Right atrium auricular region (tissue), 2 donors: Measurements from ENCODE around the gene SECISBP2L. TPM values are rescaled to one million over a fixed set of nuclear protein-coding genes. Genes with fewer than 3 reads are reported as not detected.
"Not testable (repeated sequence)": the region's sequence is repeated elsewhere in the genome, so short reads cannot be mapped to it uniquely, and the experiment has no call there.

Experiments used
- DNase-seq: peaks from one replicate; pipeline ENCODE4 v3.0.0-alpha.2; 2019; ENCODE audit warnings: low spot score
- H3K27ac ChIP-seq, 2 donors: fragments of 200-600 bp; sonication (generic); 1 replicate in 1 of 2; 2 replicates in 1 of 2; pipeline ENCODE4 v1.5.1; 2016 to 2019
- H3K27me3 ChIP-seq, 2 donors: fragments of 200-600 bp; sonication (generic); one replicate each; pipeline versions ENCODE4 v1.5.1 to v1.6.0; 2017 to 2019
- H3K36me3 ChIP-seq: fragments of 200-600 bp; sonication (generic); one replicate; pipeline ENCODE4 v1.5.1; 2016
- H3K4me1 ChIP-seq, 2 donors: fragments of 200-600 bp; sonication (generic); one replicate each; pipeline versions ENCODE4 v1.5.1 to v1.6.0; 2017 to 2019
- H3K4me3 ChIP-seq, 2 donors: fragments of 200-600 bp; sonication (generic); 1 replicate in 1 of 2; 2 replicates in 1 of 2; pipeline ENCODE4 v1.5.1; 2017 to 2019; ENCODE audit warnings: mild to moderate bottlenecking in 1 of 2, moderate library complexity in 1 of 2
- H3K9me3 ChIP-seq, 2 donors: fragments of 200-600 bp; sonication (generic); one replicate each; pipeline ENCODE4 v1.5.1; 2019
- CTCF ChIP-seq, 2 donors: fragments of 200-600 bp; sonication (generic); IDR thresholded peaks; one replicate each; pipeline ENCODE4 v1.5.1; 2019; ENCODE audit warnings: antibody characterized with exemption in 2 of 2
- total RNA-seq, 2 donors: library from RNA; depleted of rRNA; stranded (reverse); fragments of >200 nt; gene quantifications; one replicate each; pipeline ENCODE4 v1.1.0, GENCODE V29; 2016

SECISBP2L gene
- total RNA-seq, 2 donors from 2014 or later: 21.8 to 23.0 TPM

GRCh38 chr15:49084285-49084570 is 38.0 kb upstream of the SECISBP2L start:
- DNase-seq: no peak
- Histone ChIP-seq H3K9me3 (no peaks in the 10 kb centered on the region), H3K27me3 (no peaks in the 10 kb centered on the region), H3K4me3 (no peak overlapping the region), H3K4me1 (no peaks in the 10 kb centered on the region), H3K36me3 (no peaks in the 10 kb centered on the region), H3K27ac (no peak overlapping the region)
- no peak for TF ChIP-seq CTCF (IDR thresholded peaks at IDR 0.05)

GRCh38 chr15:49083401-49084284 is 37.4 kb upstream of the SECISBP2L start:
- Histone ChIP-seq H3K4me3 (no peak overlapping the region), H3K4me1 (no peaks in the 10 kb centered on the region), H3K27me3 (no peaks in the 10 kb centered on the region), H3K36me3 (no peaks in the 10 kb centered on the region), H3K27ac (no peak overlapping the region), H3K9me3 (no peaks in the 10 kb centered on the region)
- TF ChIP-seq CTCF (IDR thresholded peaks at IDR 0.05): no peak
- DNase-seq: no peak

- no peak overlapping the region for H3K4me3 ChIP-seq
- TF ChIP-seq CTCF (IDR thresholded peaks at IDR 0.05): no peak
- no peaks in the 10 kb centered on the region for H3K9me3 ChIP-seq
- no peak for DNase-seq
- H3K4me1 ChIP-seq: no peaks in the 10 kb centered on the region
- H3K36me3 ChIP-seq: no peaks in the 10 kb centered on the region
- no peak overlapping the region for H3K27ac ChIP-seq
- no peaks in the 10 kb centered on the region for H3K27me3 ChIP-seq
These were observed 36.7 kb upstream of the SECISBP2L start for GRCh38 chr15:49082960-49083359.

- Histone ChIP-seq H3K27me3 (no peaks in the 10 kb centered on the region), H3K4me3 (no peak overlapping the region), H3K36me3 (no peaks in the 10 kb centered on the region), H3K4me1 (no peaks in the 10 kb centered on the region), H3K9me3 (no peaks in the 10 kb centered on the region), H3K27ac (no peak overlapping the region)
- no peak for DNase-seq
- TF ChIP-seq CTCF (IDR thresholded peaks at IDR 0.05): no peak
These were observed 33.2 kb upstream of the SECISBP2L start for GRCh38 chr15:49079340-49080039.

- TF ChIP-seq CTCF (IDR thresholded peaks at IDR 0.05): no peak
- H3K27ac ChIP-seq: no peak overlapping the region
- no peaks in the 10 kb centered on the region for H3K9me3 ChIP-seq
- H3K4me1 ChIP-seq: no peaks in the 10 kb centered on the region
- H3K27me3 ChIP-seq: no peaks in the 10 kb centered on the region
- H3K36me3 ChIP-seq: no peaks in the 10 kb centered on the region
- DNase-seq: no peak
- H3K4me3 ChIP-seq: no peak overlapping the region
These were observed 29.6 kb upstream of the SECISBP2L start for GRCh38 chr15:49075881-49076280.

- H3K36me3 ChIP-seq, H3K27ac ChIP-seq, H3K4me1 ChIP-seq, H3K9me3 ChIP-seq, DNase-seq, H3K27me3 ChIP-seq, H3K4me3 ChIP-seq: not testable (repeated sequence)
These were observed 28.5 kb upstream of the SECISBP2L start for GRCh38 chr15:49074589-49075287.
